22Rv1 (cell line): Measurements from ENCODE around the gene ATP2C1.

ENCODE experiments used
- ZFX ChIP-seq: fragments of 450-650 bp; IDR thresholded peaks from 2 replicates; pipeline ENCODE4 v1.6.1; 2017; ENCODE audit warnings: antibody characterized with exemption, borderline replicate concordance
- TF ChIP-seq, protein P1 (sequence below): fragments of 450-650 bp; IDR thresholded peaks from 2 replicates; pipeline ENCODE4 v1.5.1; 2017; ENCODE audit warnings: mild to moderate bottlenecking

DNA sequence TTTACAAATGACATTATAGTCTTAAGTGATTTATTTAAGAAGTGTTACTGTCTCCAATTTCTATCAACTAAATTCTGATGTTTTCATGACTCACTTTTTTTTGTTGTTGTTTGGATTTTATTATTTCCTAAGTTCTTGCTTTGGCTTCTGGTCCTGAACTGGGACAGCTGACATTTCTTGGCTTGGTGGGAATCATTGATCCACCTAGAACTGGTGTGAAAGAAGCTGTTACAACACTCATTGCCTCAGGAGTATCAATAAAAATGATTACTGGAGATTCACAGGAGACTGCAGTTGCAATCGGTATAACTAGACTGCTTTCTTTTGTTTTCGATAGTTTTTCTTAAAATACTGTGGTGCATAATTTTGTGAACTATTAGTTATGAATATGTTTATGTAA lies 85.2 kb downstream of the ATP2C1 start:
- TF ChIP-seq, protein P1, sequence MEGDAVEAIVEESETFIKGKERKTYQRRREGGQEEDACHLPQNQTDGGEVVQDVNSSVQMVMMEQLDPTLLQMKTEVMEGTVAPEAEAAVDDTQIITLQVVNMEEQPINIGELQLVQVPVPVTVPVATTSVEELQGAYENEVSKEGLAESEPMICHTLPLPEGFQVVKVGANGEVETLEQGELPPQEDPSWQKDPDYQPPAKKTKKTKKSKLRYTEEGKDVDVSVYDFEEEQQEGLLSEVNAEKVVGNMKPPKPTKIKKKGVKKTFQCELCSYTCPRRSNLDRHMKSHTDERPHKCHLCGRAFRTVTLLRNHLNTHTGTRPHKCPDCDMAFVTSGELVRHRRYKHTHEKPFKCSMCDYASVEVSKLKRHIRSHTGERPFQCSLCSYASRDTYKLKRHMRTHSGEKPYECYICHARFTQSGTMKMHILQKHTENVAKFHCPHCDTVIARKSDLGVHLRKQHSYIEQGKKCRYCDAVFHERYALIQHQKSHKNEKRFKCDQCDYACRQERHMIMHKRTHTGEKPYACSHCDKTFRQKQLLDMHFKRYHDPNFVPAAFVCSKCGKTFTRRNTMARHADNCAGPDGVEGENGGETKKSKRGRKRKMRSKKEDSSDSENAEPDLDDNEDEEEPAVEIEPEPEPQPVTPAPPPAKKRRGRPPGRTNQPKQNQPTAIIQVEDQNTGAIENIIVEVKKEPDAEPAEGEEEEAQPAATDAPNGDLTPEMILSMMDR = no peak
- no peak for TF ChIP-seq ZFX
